ENCODE data around the gene ZDHHC18.

DNA sequence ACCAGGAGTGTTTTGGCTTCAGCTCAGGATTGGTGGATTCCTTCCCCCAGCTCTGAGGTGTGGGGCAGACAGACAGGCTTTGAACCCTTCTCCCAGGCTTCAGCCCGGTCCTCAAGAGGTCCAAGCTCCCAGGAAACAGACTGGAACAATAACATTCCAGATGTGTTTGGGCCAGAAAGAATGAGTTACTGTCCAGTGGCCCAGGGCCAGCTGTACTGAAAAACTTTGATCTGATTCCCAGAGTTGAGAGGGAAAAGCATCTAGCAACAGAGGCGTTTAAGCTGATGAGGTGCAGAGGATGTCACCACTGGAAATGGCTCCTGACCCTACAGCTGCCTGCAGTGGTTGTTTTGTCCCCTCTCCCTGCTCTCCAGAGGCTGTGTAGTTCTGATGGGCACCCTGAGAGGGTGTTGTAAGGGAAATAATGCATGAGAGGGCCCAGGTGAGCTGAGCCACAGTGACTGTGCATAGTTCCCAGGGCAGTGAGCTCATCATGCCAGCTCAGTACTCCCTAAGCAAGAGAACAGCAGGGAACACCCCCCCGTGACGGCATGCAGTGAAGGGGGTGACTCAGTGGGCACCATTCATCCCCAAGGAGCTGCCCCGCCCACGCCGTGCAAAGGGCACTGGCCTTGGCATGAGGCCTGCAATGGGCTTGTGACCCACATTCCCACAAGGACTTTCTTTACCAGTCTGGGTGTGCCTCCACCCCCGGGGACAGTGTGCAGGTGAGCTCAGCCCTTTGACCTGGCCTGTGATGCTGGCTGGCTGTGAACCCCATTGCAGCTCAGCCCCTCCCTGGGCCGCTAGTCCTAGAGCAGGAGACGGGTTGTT, 22.7 kb downstream of the ZDHHC18 start:
- TF ChIP-seq POLR2A (IDR thresholded peaks at IDR 0.05) (no peak), POLR2AphosphoS5 (IDR thresholded peaks at IDR 0.05) (peak; percentile 50)
- TF ChIP-seq, protein P1, sequence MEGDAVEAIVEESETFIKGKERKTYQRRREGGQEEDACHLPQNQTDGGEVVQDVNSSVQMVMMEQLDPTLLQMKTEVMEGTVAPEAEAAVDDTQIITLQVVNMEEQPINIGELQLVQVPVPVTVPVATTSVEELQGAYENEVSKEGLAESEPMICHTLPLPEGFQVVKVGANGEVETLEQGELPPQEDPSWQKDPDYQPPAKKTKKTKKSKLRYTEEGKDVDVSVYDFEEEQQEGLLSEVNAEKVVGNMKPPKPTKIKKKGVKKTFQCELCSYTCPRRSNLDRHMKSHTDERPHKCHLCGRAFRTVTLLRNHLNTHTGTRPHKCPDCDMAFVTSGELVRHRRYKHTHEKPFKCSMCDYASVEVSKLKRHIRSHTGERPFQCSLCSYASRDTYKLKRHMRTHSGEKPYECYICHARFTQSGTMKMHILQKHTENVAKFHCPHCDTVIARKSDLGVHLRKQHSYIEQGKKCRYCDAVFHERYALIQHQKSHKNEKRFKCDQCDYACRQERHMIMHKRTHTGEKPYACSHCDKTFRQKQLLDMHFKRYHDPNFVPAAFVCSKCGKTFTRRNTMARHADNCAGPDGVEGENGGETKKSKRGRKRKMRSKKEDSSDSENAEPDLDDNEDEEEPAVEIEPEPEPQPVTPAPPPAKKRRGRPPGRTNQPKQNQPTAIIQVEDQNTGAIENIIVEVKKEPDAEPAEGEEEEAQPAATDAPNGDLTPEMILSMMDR (IDR thresholded peaks at IDR 0.05): no peak
